ENCODE data around the gene CACNB3. TPM values are rescaled to one million over a fixed set of nuclear protein-coding genes. Genes with fewer than 3 reads are reported as not detected.

CACNB3 gene
- total and polyA plus RNA-seq, 2 of the 13 experiments (the other 11 are each of a cell fraction or from before 2014, with no cell fraction given) = 0.29 to 0.54 TPM

GRCh38 chr12:48810903-48811431, 7.3 kb upstream of the CACNB3 start (continued):
- no peak for TF ChIP-seq ZNF263 (CRISPR knock-in tag; IDR thresholded peaks at IDR 0.05)
- TF ChIP-seq ZBTB3 (CRISPR knock-in tag; IDR thresholded peaks at IDR 0.05; ENCODE audit: borderline replicate concordance, low read depth) = no peak
- no peak for TF ChIP-seq FOXK1 (CRISPR knock-in tag; IDR thresholded peaks at IDR 0.05; ENCODE audit: borderline replicate concordance, low read depth)
- TF ChIP-seq HMG20A (CRISPR knock-in tag; IDR thresholded peaks at IDR 0.05; ENCODE audit: borderline replicate concordance) = 0 out of 2 replicates have a peak, but pooled peaks have one; percentile 27
- TF ChIP-seq ZBTB42 (CRISPR knock-in tag; IDR thresholded peaks at IDR 0.05) = no peak
- TF ChIP-seq, protein P1, sequence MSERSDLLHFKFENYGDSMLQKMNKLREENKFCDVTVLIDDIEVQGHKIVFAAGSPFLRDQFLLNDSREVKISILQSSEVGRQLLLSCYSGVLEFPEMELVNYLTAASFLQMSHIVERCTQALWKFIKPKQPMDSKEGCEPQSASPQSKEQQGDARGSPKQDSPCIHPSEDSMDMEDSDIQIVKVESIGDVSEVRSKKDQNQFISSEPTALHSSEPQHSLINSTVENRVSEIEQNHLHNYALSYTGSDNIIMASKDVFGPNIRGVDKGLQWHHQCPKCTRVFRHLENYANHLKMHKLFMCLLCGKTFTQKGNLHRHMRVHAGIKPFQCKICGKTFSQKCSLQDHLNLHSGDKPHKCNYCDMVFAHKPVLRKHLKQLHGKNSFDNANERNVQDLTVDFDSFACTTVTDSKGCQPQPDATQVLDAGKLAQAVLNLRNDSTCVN (CRISPR knock-in tag; IDR thresholded peaks at IDR 0.05; ENCODE audit: borderline replicate concordance) = no peak
- no peak for TF ChIP-seq HOXA9 (CRISPR knock-in tag; IDR thresholded peaks at IDR 0.05; ENCODE audit: borderline replicate concordance)
- TF ChIP-seq ONECUT2 (CRISPR knock-in tag; IDR thresholded peaks at IDR 0.05) = no peak
- TF ChIP-seq, protein P2, sequence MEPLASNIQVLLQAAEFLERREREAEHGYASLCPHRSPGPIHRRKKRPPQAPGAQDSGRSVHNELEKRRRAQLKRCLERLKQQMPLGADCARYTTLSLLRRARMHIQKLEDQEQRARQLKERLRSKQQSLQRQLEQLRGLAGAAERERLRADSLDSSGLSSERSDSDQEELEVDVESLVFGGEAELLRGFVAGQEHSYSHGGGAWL (CRISPR knock-in tag; IDR thresholded peaks at IDR 0.05) = no peak
- no peak for TF ChIP-seq ARID2 (CRISPR knock-in tag; IDR thresholded peaks at IDR 0.05; ENCODE audit: borderline replicate concordance)
- TF ChIP-seq MAFF (IDR thresholded peaks at IDR 0.05; ENCODE audit: low read depth, low read length) = no peak
- no peak for TF ChIP-seq ZNF510 (CRISPR knock-in tag; IDR thresholded peaks at IDR 0.05; ENCODE audit: low read depth)
- no peak for TF ChIP-seq POLR2G (IDR thresholded peaks at IDR 0.05; ENCODE audit: low read depth, low read length)
- TF ChIP-seq PAF1 (CRISPR knock-in tag; IDR thresholded peaks at IDR 0.05) = no peak
- no peak for TF ChIP-seq ELF3 (CRISPR knock-in tag; IDR thresholded peaks at IDR 0.05)
- TF ChIP-seq ZNF598 (CRISPR knock-in tag; IDR thresholded peaks at IDR 0.05; ENCODE audit: borderline replicate concordance) = no peak
- TF ChIP-seq ZNF605 (CRISPR knock-in tag; IDR thresholded peaks at IDR 0.05) = no peak
- TF ChIP-seq SMAD3 (CRISPR knock-in tag; IDR thresholded peaks at IDR 0.05) = no peak
- peak; percentile 58; the same call in 1 of the 2 replicates for TF ChIP-seq MLXIP (CRISPR knock-in tag; IDR thresholded peaks at IDR 0.05; ENCODE audit: borderline replicate concordance)
- TF ChIP-seq, protein P3, sequence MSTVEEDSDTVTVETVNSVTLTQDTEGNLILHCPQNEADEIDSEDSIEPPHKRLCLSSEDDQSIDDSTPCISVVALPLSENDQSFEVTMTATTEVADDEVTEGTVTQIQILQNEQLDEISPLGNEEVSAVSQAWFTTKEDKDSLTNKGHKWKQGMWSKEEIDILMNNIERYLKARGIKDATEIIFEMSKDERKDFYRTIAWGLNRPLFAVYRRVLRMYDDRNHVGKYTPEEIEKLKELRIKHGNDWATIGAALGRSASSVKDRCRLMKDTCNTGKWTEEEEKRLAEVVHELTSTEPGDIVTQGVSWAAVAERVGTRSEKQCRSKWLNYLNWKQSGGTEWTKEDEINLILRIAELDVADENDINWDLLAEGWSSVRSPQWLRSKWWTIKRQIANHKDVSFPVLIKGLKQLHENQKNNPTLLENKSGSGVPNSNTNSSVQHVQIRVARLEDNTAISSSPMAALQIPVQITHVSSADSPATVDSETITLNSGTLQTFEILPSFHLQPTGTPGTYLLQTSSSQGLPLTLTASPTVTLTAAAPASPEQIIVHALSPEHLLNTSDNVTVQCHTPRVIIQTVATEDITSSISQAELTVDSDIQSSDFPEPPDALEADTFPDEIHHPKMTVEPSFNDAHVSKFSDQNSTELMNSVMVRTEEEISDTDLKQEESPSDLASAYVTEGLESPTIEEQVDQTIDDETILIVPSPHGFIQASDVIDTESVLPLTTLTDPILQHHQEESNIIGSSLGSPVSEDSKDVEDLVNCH (CRISPR knock-in tag; IDR thresholded peaks at IDR 0.05) = no peak
- TF ChIP-seq PHB2 (IDR thresholded peaks at IDR 0.05; ENCODE audit: partially characterized antibody) = no peak
- no peak for TF ChIP-seq ZFY (CRISPR knock-in tag; IDR thresholded peaks at IDR 0.05)
- no peak for TF ChIP-seq NCOA1 (CRISPR knock-in tag; IDR thresholded peaks at IDR 0.05)
